Erythroblast (primary cell): ENCODE measurements around the gene RPRML.

ENCODE experiments used
- GATA1 ChIP-seq: IDR thresholded peaks from 2 replicates; pipeline ENCODE4 v1.6.1; 2011; ENCODE audit warnings: low read depth, mild to moderate bottlenecking, control low read depth, low read length, moderate library complexity
- POLR2A ChIP-seq: IDR thresholded peaks from 2 replicates; pipeline ENCODE4 v1.6.1; 2011; ENCODE audit warnings: mild to moderate bottlenecking, low read length

DNA sequence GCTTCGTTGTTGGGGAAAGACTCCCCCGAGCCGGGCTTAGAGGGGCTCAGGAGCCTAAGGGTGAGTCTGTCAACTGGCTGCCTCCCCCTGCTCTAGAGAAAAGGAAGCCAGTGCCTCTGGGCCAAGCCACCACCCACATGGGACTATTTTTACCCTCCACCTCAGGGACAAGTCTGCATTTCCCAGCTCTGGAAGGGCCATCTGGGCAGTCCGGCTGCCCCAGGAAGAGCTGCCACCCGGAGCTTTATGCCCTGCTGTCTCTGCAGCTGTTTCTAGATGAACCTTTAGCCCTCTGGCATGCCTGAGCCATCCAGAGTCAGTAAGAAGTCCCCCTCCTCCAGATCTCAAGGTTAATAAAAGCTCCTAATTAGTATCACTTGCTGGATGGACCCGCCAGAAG lies 5.3 kb upstream of the RPRML start:
- TF ChIP-seq POLR2A (no peak), GATA1 (no peak)
